Activated CD4-positive, alpha-beta T cell treated with anti-CD3 and anti-CD28 coated beads, Interleukin-2, amount 50 U/mL, for 1 hour (primary cell): ENCODE data around the gene SP8.

Experiments
- DNase-seq: peaks from one replicate; pipeline ENCODE4 v3.0.0-alpha.2; 2020

The SP8 gene

GRCh38 chr7:20748853-20749252 lies 37.8 kb downstream of the SP8 start:
- no peak for DNase-seq

- no peak for DNase-seq
These were observed 39.7 kb downstream of the SP8 start for GRCh38 chr7:20747001-20747400.

GRCh38 chr7:20745702-20746101 lies 41.0 kb downstream of the SP8 start:
- DNase-seq = no peak

GRCh38 chr7:20744954-20745446 lies 41.7 kb downstream of the SP8 start:
- no peak for DNase-seq

DNA sequence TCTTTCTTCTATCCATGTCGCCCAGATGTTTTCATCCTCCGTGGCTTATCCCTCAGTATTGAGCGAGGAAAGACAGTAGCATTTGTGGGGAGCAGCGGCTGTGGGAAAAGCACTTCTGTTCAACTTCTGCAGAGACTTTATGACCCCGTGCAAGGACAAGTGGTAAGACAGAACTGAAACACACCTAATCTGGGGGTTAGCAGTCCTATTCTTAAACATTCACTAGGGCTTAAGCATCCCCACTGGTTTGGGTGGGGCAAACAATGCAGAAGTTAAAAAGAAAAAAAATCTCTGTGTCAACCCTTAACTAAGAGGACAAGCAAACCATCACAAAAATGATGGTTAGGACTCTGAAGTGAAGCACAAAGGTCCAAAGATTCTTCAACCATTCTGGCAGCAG lies 43.8 kb downstream of the SP8 start:
- DNase-seq = no peak

GRCh38 chr7:20741801-20742200 lies 44.9 kb downstream of the SP8 start:
- DNase-seq = no peak

- DNase-seq = no peak
These were observed 47.9 kb downstream of the SP8 start for GRCh38 chr7:20738518-20739481.

DNA sequence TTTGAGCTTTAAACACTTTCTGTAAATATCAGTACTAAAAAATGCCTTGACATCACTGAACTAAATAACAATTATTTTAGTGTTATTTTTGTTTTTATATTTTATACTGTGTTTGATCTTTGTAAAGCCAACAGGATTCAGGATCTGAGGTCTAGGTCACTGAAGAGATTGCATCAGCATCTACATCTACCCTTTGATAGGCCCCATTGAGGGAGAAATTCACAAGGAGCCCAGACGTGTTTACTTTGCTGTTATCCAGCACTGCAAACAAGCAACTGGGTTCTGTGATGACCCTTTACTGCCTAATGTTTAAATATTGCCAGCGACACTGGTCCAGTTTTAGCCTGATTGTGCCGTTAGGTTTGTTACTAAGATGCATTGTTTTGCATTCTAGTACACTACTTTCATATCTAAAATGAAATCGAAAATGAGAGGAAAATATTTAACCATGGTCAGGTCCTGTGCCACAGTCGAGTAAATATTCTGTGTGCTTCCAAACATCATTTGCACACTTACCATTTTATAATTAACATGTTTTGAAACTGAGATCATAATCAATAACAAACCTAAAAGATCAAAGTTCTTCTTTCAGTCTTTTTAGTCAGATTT lies 48.7 kb downstream of the SP8 start:
- DNase-seq = no peak

DNA sequence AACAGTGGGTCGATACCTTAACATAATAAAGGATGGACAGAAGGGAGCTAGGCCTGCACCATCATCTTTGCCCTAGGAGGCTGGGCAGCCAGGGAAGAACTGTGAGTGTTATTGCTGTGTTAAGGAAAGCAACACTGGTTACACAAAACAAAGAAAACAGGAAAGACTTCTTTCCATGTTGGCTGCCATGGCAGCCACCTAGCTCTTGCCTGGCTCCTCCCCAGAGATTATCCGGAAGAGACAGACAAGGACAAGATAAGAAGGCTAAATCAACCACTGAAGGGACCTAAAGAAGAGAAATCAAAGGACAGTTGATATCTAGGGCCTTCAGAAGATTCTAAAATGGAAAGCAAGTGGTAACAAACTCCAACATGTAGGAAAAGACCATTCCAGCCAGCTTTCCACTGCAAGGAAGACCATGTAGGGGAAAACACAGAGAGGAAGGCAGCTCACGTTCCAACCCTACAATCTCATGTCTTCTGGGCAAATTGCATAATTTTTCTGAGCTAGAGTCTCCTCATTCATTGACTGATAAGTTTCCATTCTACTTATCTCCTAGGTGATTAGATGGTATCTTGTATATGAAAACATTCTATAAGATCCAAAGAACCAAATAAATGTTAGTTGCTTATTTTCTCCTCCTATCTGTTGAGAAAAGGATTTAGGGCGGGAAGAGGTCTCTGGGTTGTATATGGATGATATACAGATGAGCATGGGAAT lies 51.2 kb downstream of the SP8 start:
- no peak for DNase-seq
